Calu3 (cell line): ENCODE results near the gene CIPC. TPM values are rescaled to one million over a fixed set of nuclear protein-coding genes. Genes with fewer than 3 reads are reported as not detected.

ENCODE experiments used
- BruUV-seq: library from RNA; stranded (reverse); fragments of 400-500 nt; replicated peaks from 2 replicates; lab custom pipeline; 2021; lab: Mats Ljungman, UMichigan
- CTCF ChIA-PET: fragments of 300-600 bp; sonication (Branson Sonifier 250); formaldehyde crosslinking; loops from one replicate; lab custom pipeline; 2022; ENCODE audit warnings: antibody characterized with exemption; lab: Charles Lee
- DNase-seq: peaks from one replicate; pipeline ENCODE4 v3.0.0; 2022
- H3K27ac Mint-ChIP-seq: one replicate; pipeline ENCODE4 v1.8.0; 2022; ENCODE audit warnings: mixed read lengths; ENCODE audit not compliant: unreplicated experiment
- H3K27me3 Mint-ChIP-seq: one replicate; pipeline ENCODE4 v1.8.0; 2022; ENCODE audit warnings: mixed read lengths; ENCODE audit not compliant: unreplicated experiment
- H3K36me3 Mint-ChIP-seq: one replicate; pipeline ENCODE4 v1.8.0; 2022; ENCODE audit warnings: mild to moderate bottlenecking, moderate library complexity, mixed read lengths; ENCODE audit not compliant: insufficient read depth, unreplicated experiment
- H3K4me1 Mint-ChIP-seq: one replicate; pipeline ENCODE4 v1.8.0; 2022; ENCODE audit warnings: mild to moderate bottlenecking, low read depth, mixed read lengths; ENCODE audit not compliant: unreplicated experiment
- H3K4me3 Mint-ChIP-seq: one replicate; pipeline ENCODE4 v1.8.0; 2022; ENCODE audit warnings: mild to moderate bottlenecking, low read depth, moderate library complexity, mixed read lengths; ENCODE audit not compliant: unreplicated experiment
- H3K9me3 Mint-ChIP-seq: one replicate; pipeline ENCODE4 v1.8.0; 2022; ENCODE audit warnings: low read depth, mixed read lengths; ENCODE audit not compliant: unreplicated experiment
- intact Hi-C: fragments of 100-400 bp; cut with micrococcal nuclease; formaldehyde crosslinking; loops from one replicate; pipeline ENCODE4 v1.10.0; 2022; ENCODE audit not compliant: unreplicated experiment
- total RNA-seq: library from RNA; stranded (reverse); gene quantifications from 2 replicates; pipeline ENCODE4 v1.2.3, GENCODE V29; 2022
- TF ChIP-seq, protein P1 (sequence below): fragments of 200-600 bp; IDR thresholded peaks from one replicate; pipeline ENCODE4 v1.8.0; 2022; ENCODE audit warnings: antibody characterized with exemption; ENCODE audit not compliant: unreplicated experiment

CIPC gene
- total RNA-seq, 1 experiment from 2014 or later: 16.5 TPM

DNA sequence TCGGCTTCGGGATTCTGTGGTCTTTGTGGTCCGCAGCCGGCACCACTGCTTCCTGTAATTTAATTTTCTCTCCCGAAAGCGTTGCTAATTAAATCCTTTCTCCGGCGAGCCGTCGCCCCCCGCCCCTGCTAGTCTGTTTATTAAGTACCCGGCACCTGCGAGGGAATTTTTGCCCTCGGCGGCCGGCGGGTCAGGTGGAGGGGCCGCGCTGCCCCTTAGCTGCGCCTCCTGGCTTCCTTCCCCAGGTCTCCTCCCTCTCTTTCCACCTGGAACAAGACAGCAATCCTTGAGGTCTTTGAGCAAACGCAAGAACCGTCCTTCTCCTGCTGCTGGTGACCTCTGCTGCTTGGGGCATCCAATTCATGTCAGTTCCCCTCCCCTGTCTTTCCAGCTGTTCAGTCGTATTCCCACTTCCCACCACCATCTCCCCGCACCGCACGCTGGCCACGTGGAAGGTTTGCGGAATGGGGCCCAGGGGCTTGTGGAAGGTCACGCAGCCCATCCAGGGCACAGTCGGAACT, 27.3 kb downstream of the CIPC start:
- intact Hi-C loops: no loop called here

GRCh38 chr14:77125823-77126325, 27.8 kb downstream of the CIPC start:
- H3K4me3 Mint-ChIP-seq: no peak overlapping the region
- intact Hi-C loops: no loop called here
- peaks cover 61% of the 10 kb centered on the region for H3K27me3 Mint-ChIP-seq
- DNase-seq: no peak
- CTCF ChIA-PET: no interaction called here
- no peak overlapping the region for H3K27ac Mint-ChIP-seq
- peaks cover 8% of the 10 kb centered on the region for H3K36me3 Mint-ChIP-seq
- TF ChIP-seq, protein P1, sequence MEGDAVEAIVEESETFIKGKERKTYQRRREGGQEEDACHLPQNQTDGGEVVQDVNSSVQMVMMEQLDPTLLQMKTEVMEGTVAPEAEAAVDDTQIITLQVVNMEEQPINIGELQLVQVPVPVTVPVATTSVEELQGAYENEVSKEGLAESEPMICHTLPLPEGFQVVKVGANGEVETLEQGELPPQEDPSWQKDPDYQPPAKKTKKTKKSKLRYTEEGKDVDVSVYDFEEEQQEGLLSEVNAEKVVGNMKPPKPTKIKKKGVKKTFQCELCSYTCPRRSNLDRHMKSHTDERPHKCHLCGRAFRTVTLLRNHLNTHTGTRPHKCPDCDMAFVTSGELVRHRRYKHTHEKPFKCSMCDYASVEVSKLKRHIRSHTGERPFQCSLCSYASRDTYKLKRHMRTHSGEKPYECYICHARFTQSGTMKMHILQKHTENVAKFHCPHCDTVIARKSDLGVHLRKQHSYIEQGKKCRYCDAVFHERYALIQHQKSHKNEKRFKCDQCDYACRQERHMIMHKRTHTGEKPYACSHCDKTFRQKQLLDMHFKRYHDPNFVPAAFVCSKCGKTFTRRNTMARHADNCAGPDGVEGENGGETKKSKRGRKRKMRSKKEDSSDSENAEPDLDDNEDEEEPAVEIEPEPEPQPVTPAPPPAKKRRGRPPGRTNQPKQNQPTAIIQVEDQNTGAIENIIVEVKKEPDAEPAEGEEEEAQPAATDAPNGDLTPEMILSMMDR: no peak
- no peaks in the 10 kb centered on the region for H3K9me3 Mint-ChIP-seq
- BruUV-seq: no TSS peak
- peaks cover 18% of the 10 kb centered on the region for H3K4me1 Mint-ChIP-seq

More for the DNA sequence above, 27.3 kb downstream of the CIPC start:
- DNase-seq: no peak
- Mint-ChIP-seq H3K4me3 (peak overlapping the region; percentile 52), H3K4me1 (peaks cover 18% of the 10 kb centered on the region), H3K9me3 (no peaks in the 10 kb centered on the region), H3K36me3 (peaks cover 8% of the 10 kb centered on the region), H3K27ac (no peak overlapping the region), H3K27me3 (peaks cover 55% of the 10 kb centered on the region)
- TF ChIP-seq, protein P1: peak; percentile 19
- CTCF ChIA-PET: interaction anchor here (0.6 kb wide), 1 partner anchor 304 kb away, joined by 11 read pairs; no protein-coding TSS in a partner anchor
- no TSS peak for BruUV-seq

- intact Hi-C loops: no loop called here
- CTCF ChIA-PET: interaction anchor here (0.6 kb wide), 1 partner anchor 38 kb away, joined by 3 read pairs; no protein-coding TSS in a partner anchor
- BruUV-seq: no TSS peak
- Mint-ChIP-seq H3K4me1 (peaks cover 18% of the 10 kb centered on the region), H3K4me3 (no peak overlapping the region), H3K9me3 (no peaks in the 10 kb centered on the region), H3K36me3 (peaks cover 8% of the 10 kb centered on the region), H3K27me3 (peaks cover 67% of the 10 kb centered on the region), H3K27ac (no peak overlapping the region)
- DNase-seq: no peak
- TF ChIP-seq, protein P1: no peak
Observed at GRCh38 chr14:77126461-77126990, 28.5 kb downstream of the CIPC start.

DNA sequence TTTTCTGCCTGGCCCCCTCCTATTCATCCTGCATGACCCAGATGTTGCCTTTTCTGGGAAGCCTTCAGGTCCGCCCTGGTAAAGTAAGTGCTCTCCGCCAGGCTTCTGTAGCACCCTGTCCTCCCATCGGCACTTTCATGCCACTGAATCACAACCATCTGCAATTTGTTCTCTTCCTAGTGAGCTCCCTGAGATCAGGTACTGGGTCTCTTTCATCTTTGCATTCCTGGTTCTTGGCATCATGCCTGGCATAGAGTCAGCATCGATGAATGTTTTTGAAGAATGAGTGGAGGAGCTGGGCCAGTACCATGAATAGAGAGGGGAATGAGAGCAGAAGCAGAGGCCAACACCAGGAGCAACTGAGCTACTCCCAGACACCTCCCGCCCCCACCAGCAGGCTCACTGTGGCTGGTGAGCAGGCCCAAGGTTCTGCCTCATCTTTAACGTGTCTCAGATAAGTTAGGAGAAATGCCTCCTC, 30.4 kb downstream of the CIPC start:
- CTCF ChIA-PET: no interaction called here
- H3K36me3 Mint-ChIP-seq: peaks cover 7% of the 10 kb centered on the region

More for the DNA sequence above, 30.4 kb downstream of the CIPC start:
- peaks cover 8% of the 10 kb centered on the region for H3K4me1 Mint-ChIP-seq
- no peak overlapping the region for H3K27ac Mint-ChIP-seq
- intact Hi-C loops: no loop called here
- no peaks in the 10 kb centered on the region for H3K9me3 Mint-ChIP-seq
- no TSS peak for BruUV-seq
- peaks cover 87% of the 10 kb centered on the region for H3K27me3 Mint-ChIP-seq
- DNase-seq: no peak
- H3K4me3 Mint-ChIP-seq: no peak overlapping the region
- TF ChIP-seq, protein P1: no peak
